PC-9 (cell line): ENCODE results near the gene ACTR1B. TPM values are rescaled to one million over a fixed set of nuclear protein-coding genes. Genes with fewer than 3 reads are reported as not detected.

Experiments
- BruUV-seq: library from RNA; stranded (reverse); fragments of 400-500 nt; replicated peaks from 2 replicates; lab custom pipeline; 2021; lab: Mats Ljungman, UMichigan
- CTCF ChIA-PET: fragments of 300-600 bp; sonication (Branson Sonifier 250); formaldehyde crosslinking; loops from one replicate; lab custom pipeline; 2022; ENCODE audit warnings: antibody characterized with exemption; lab: Charles Lee
- POLR2A ChIA-PET: fragments of 300-600 bp; sonication (Branson Sonifier 250); formaldehyde crosslinking; loops from one replicate; lab custom pipeline; 2022; ENCODE audit warnings: antibody characterized with exemption; ENCODE audit not compliant: unreplicated experiment; lab: Charles Lee
- DNase-seq, 2 experiments: peaks; one replicate each; pipeline versions ENCODE4 v3.0.0 to v3.0.0-alpha.2; 2015 to 2022; ENCODE audit warnings: mixed read lengths in 1 of 2
- H2AFZ ChIP-seq: fragments of 200-600 bp; sonication (generic); 2 replicates; pipeline ENCODE4 v1.8.1; 2017; ENCODE audit warnings: antibody characterized with exemption
- H3F3A ChIP-seq: fragments of 200-600 bp; sonication (generic); 2 replicates; pipeline ENCODE4 v1.8.1; 2017; ENCODE audit warnings: antibody characterized with exemption, mild to moderate bottlenecking, low read depth; ENCODE audit not compliant: insufficient read depth
- H3K27ac ChIP-seq: fragments of 200-600 bp; sonication (generic); 2 replicates; pipeline ENCODE4 v1.6.1; 2016; ENCODE audit warnings: mixed run types
- H3K27me3 ChIP-seq: fragments of 200-600 bp; sonication (generic); 2 replicates; pipeline ENCODE4 v1.6.1; 2016; ENCODE audit warnings: low read depth, mixed run types; ENCODE audit not compliant: insufficient read depth
- H3K36me3 ChIP-seq: fragments of 200-600 bp; sonication (generic); 2 replicates; pipeline ENCODE4 v1.6.1; 2016; ENCODE audit warnings: low read depth, mixed run types
- H3K4me1 ChIP-seq: fragments of 200-600 bp; sonication (generic); replicated peaks from 2 replicates; pipeline ENCODE4 v1.6.1; 2016; ENCODE audit warnings: mixed run types; ENCODE audit not compliant: insufficient read depth
- H3K4me2 ChIP-seq: fragments of 200-600 bp; sonication (generic); 2 replicates; pipeline ENCODE4 v1.6.1; 2017; ENCODE audit warnings: mixed run types
- H3K4me3 ChIP-seq: fragments of 200-600 bp; sonication (generic); 2 replicates; pipeline ENCODE4 v1.6.1; 2016; ENCODE audit warnings: mixed run types
- H3K79me2 ChIP-seq: fragments of 200-600 bp; sonication (generic); 2 replicates; pipeline ENCODE4 v1.6.1; 2017; ENCODE audit warnings: low read depth, mixed run types
- H3K9me2 ChIP-seq: fragments of 200-600 bp; sonication (generic); 2 replicates; pipeline ENCODE4 v1.8.1; 2017; ENCODE audit warnings: mild to moderate bottlenecking; ENCODE audit not compliant: insufficient read depth
- H3K9me3 ChIP-seq: fragments of 200-600 bp; sonication (generic); 2 replicates; pipeline ENCODE4 v1.8.1; 2016; ENCODE audit warnings: low read depth; ENCODE audit not compliant: insufficient read depth
- H4K20me1 ChIP-seq: fragments of 200-600 bp; sonication (generic); 2 replicates; pipeline ENCODE4 v1.8.1; 2017; ENCODE audit not compliant: insufficient read depth
- CTCF ChIP-seq: fragments of 200-600 bp; sonication (generic); conservative IDR thresholded peaks from 2 replicates; pipeline ENCODE4 v1.6.1; 2017; ENCODE audit warnings: mixed run types, antibody characterized with exemption, mild to moderate bottlenecking, moderate library complexity
- EZH2 ChIP-seq: fragments of 200-600 bp; sonication (generic); IDR thresholded peaks from 2 replicates; pipeline ENCODE4 v1.8.0; 2017; ENCODE audit warnings: antibody characterized with exemption, low read depth
- intact Hi-C: fragments of 100-400 bp; cut with micrococcal nuclease; formaldehyde crosslinking; loops from one replicate; pipeline ENCODE4 v1.10.0; 2022; ENCODE audit not compliant: unreplicated experiment
- total RNA-seq: library from RNA; stranded (reverse); gene quantifications from 2 replicates; pipeline ENCODE4 v1.2.3, GENCODE V29; 2021

The ACTR1B gene
- total RNA-seq, 1 experiment from 2014 or later, result 49.9 TPM

- Histone ChIP-seq H3K4me3 (no peak overlapping the region), H3F3A (no peaks in the 10 kb centered on the region), H3K4me2 (no peak overlapping the region), H4K20me1 (no peaks in the 10 kb centered on the region), H3K4me1 (no peaks in the 10 kb centered on the region), H3K27ac (no peak overlapping the region), H3K9me2 (no peaks in the 10 kb centered on the region), H3K36me3 (no peaks in the 10 kb centered on the region), H2AFZ (no peak overlapping the region), H3K79me2 (no peaks in the 10 kb centered on the region), H3K27me3 (no peaks in the 10 kb centered on the region), H3K9me3 (peaks cover 9% of the 10 kb centered on the region; the same call in 1 of the 2 replicates)
- POLR2A ChIA-PET, result no interaction called here
- intact Hi-C loops, result no loop called here
- TF ChIP-seq EZH2, result no peak
- TF ChIP-seq CTCF, result no peak
- CTCF ChIA-PET, result no interaction called here
- no peak for DNase-seq
- no TSS peak for BruUV-seq
These were observed 14.5 kb upstream of the ACTR1B start for GRCh38 chr2:97678298-97678697.

- no peaks in the 10 kb centered on the region for H3K4me1 ChIP-seq
- intact Hi-C loops, result no loop called here
- H3K27ac ChIP-seq, result no peak overlapping the region
- BruUV-seq, result no TSS peak
- ChIA-PET POLR2A (no interaction called here), CTCF (no interaction called here)
- no peak for TF ChIP-seq CTCF
- no peak for TF ChIP-seq EZH2
- no peaks in the 10 kb centered on the region for H3K9me2 ChIP-seq
- no peak overlapping the region for H3K4me2 ChIP-seq
- H3K36me3 ChIP-seq, result no peaks in the 10 kb centered on the region
- no peak overlapping the region for H3K4me3 ChIP-seq
- no peaks in the 10 kb centered on the region for H4K20me1 ChIP-seq
- H3F3A ChIP-seq, result no peaks in the 10 kb centered on the region
- no peak overlapping the region for H2AFZ ChIP-seq
- no peak for DNase-seq
- H3K79me2 ChIP-seq, result no peaks in the 10 kb centered on the region
- no peaks in the 10 kb centered on the region for H3K27me3 ChIP-seq
- peaks cover 9% of the 10 kb centered on the region; the same call in 1 of the 2 replicates for H3K9me3 ChIP-seq
These were observed 13.6 kb upstream of the ACTR1B start for GRCh38 chr2:97677480-97677879.

- POLR2A ChIA-PET, result no interaction called here
- no peaks in the 10 kb centered on the region for H4K20me1 ChIP-seq
- no peaks in the 10 kb centered on the region for H3K4me1 ChIP-seq
- H2AFZ ChIP-seq, result no peak overlapping the region
- H3F3A ChIP-seq, result no peaks in the 10 kb centered on the region
- no peak for DNase-seq
- H3K9me3 ChIP-seq, result peaks cover 9% of the 10 kb centered on the region; the same call in 1 of the 2 replicates
- CTCF ChIA-PET, result interaction anchor here (1.3 kb wide), 1 partner anchor 329 kb away, joined by 12 read pairs; no protein-coding TSS in a partner anchor
- no peaks in the 10 kb centered on the region for H3K27me3 ChIP-seq
- H3K36me3 ChIP-seq, result no peaks in the 10 kb centered on the region
- intact Hi-C loops, result no loop called here
- no TSS peak for BruUV-seq
- no peak overlapping the region for H3K4me3 ChIP-seq
- no peak overlapping the region for H3K27ac ChIP-seq
- no peaks in the 10 kb centered on the region for H3K9me2 ChIP-seq
- H3K4me2 ChIP-seq, result no peak overlapping the region
- H3K79me2 ChIP-seq, result no peaks in the 10 kb centered on the region
- TF ChIP-seq EZH2 (no peak), CTCF (no peak)
These were observed 12.8 kb upstream of the ACTR1B start for GRCh38 chr2:97676620-97677019.
